NCI-H1694 treated with DMSO at 0.1 percent for 48 hours (cell line): ENCODE measurements around the gene ANGEL1.

Experiments
- DNase-seq: peaks from one replicate; lab custom pipeline; 2025; lab: John Stamatoyannopoulos, UW

The ANGEL1 gene

DNA sequence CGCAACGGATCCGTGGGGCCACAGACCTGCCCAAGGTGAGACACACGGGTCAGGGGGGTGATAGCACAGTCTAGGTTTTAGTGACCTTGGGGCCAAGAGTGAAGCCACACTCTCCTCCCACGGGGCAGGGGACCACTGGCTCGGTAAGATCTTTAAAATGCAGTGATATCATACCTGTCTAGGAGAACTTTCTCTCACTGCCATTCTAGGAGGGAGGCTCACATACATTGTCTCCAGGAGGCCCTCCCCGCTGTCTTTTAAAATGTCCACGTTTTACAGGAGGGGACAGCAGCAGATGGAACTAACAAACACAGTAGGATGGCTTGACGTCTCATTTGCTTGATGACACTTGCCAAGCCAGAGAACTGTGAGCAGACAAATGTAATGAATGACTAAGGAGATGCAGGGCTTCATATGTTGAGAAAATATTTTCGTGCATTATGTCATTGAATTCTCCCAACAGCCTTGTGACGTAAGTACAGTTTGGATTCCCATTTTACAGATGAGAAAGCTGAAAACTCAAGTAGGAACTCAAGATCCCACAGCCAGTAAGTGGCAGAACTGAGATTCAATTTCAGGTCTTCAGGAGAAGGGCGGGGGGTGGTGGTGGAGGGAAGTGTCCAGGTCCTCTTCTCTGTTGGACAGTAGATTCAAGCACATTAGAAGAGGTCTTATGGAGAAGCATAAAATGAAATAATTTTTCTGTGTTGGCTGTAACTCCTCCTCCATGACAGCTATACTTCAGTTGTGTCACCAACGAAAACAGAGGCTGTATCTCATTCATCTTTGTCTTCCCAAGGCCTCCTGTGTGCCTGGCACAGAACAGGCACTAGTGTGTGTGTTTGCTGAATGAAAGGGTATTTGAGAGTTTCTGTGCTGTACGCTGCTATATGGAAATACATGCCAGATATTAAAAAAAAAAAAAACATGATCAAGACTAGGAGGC lies 49.3 kb downstream of the ANGEL1 start:
- peak; percentile 77 for DNase-seq

DNA sequence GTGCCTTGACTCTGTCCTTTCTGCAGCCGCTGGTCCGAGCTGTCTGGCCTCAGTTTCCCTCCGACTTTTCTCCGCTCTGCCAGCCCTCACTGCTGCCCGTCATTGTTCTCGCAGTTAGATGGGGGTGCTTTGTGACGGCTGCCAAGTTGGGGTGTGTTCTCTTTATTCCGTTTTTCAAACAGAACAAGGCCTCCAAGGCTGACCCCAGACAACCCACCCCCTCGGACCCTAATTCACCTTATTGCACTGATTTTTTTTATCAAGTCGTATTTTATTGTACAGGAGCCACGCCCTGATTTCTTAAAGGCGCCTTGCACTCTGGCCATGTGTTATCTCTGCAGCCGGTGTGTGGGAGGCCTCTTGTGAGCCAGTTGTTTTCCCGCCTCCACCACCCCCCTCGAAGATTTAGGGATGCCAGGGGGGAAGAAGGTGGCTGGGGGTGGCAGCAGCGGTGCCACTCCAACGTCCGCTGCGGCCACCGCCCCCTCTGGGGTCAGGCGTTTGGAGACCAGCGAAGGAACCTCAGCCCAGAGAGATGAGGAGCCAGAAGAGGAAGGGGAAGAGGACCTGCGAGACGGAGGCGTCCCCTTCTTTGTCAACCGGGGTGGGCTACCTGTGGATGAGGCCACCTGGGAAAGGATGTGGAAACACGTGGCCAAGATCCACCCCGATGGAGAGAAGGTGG lies 50.1 kb downstream of the ANGEL1 start:
- no peak for DNase-seq

DNA sequence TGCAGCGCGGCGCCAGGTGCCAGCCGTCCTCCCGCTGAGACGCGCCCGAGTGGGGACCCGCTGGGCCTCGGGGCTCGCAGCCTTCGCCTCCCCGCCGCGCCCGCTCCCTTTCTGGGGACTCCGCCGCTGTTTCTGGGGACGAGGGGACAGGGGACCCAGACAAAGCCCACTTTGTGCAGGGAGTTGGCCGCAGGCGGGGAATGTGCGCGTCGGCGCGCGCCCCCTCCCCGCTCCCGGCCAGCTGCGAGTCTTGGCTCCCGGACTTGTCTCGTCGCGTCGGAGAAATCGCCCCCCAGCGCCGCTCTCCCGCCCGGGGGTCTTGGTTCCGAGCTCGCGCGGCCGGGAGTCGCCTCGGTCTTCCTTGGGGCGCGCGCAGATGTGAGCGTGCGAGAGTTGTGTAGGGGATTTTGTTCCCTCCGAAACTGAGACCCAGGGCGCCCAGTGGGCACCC lies 50.7 kb downstream of the ANGEL1 start:
- DNase-seq, result no peak

DNA sequence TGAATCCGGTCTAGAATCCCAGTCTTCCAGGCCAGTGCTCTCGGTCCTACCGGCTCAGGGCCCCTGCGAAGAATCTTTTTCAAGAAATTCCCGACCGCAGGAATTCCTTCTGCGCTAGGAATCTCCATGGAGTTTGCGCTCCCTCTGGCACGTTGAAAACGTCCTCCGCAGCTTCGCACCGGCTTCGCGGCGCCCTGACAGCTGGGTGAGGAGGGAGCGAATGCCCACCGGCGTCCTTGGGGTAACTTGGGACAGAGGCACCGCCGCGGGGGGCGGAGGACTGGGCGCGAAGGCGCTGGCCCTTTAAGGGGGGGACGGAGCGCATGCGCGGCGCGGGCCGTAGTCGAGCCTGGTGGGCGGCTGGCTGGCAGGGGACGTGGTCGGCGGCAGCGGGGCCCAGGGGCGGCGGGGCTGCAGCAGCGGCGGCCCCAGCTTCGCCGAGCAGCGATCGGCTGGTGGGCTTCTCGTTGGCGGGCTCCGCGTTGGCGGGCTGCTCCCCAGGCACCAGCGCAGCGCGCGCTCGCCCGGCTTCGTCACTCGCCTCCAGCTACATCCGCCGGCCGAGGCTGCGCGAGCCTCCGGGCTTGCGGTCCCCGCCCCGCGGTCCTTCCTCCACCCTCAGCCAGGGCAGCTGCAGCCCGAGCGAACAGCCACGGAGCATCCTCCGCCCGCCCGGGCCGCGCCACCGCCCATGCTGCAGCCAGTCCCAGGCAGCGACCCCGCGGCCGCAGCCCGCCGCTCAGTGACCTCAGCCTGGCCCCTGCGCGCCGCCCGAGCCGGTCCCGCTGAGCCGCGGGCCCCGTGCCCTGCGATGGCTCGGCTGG lies 51.3 kb downstream of the ANGEL1 start, which contains the start of gene VASH1:
TSS of gene VASH1 (plus strand) at position 333 of the 824 bp plus-strand sequence. CDS start 1,354 bp downstream, outside the sequence.
- DNase-seq, result peak; percentile 72

DNA sequence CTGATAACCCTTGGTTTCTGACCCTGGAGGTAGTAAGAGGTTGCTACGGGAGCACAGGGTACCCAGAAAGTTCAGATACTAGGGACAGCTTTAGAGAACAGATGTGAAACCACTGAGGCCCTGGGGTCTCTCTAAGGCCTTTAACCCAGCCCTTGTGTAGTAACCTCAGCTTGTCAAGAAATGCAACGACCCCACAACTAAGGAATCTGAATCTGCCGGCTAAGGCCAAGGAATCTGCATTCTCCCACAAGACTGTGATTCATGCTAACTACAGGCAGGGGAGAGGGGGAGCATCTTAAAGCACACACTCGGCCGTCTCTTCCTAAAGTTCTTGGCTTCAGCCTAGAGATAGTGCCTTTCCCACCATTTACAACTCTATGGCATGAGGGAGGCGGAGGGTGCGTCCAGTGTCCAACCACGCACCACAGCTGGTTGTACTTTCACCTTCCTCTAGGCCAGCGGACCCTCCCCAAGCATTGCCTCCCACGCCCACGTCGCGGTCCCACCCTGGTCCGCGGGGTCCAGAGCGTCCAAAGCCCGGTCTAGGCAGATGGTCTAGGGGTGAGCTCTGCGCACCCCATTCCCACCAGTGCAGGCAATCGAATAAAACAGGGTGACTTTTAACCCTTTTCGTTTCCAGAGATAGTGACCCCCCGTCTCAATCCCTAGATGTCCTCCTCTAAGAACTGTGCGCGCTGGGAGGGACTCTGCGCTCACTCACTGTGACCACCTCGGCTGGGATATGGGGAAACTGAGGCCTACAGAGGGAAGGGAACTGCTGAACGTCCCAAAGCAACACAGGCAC lies 52.1 kb downstream of the ANGEL1 start:
- DNase-seq, result no peak

DNA sequence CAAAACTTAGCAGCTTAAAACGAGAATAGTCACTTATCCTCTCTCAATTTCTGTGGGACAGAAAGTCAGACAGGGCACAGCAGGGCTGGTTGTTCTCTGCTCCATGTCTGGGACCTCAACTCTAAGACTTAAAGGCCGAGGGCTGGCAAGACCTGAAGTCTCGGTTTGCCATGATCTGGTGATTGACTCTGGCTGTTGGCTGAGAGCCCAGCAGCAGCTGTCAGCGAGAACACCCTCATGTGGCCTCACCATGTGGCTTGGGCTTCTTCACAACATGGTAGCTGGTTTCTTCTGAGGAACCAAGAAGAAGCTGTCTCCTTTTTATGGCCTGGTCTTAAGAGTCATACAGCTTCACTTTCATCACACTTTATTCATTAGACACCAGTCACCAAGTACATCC lies 53.1 kb downstream of the ANGEL1 start:
- no peak for DNase-seq

DNA sequence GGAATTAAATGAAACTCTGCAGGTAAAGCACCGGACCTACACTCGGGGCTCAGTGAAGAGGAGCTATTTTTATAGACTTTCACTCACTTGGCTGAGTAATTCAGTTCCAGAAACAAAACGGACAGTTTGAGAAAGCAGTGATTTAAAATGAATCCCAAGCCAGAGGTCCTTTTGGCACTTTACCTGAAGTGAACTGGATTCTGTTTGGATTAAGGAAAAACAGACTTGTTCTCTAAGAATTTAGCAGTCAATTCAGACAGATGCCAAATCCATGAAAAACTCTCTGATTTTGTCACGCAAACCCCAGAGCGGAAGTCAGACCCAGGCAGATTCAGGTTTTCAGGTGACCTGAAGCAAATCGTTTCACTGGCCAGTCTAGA lies 56.3 kb downstream of the ANGEL1 start:
- DNase-seq, result no peak

DNA sequence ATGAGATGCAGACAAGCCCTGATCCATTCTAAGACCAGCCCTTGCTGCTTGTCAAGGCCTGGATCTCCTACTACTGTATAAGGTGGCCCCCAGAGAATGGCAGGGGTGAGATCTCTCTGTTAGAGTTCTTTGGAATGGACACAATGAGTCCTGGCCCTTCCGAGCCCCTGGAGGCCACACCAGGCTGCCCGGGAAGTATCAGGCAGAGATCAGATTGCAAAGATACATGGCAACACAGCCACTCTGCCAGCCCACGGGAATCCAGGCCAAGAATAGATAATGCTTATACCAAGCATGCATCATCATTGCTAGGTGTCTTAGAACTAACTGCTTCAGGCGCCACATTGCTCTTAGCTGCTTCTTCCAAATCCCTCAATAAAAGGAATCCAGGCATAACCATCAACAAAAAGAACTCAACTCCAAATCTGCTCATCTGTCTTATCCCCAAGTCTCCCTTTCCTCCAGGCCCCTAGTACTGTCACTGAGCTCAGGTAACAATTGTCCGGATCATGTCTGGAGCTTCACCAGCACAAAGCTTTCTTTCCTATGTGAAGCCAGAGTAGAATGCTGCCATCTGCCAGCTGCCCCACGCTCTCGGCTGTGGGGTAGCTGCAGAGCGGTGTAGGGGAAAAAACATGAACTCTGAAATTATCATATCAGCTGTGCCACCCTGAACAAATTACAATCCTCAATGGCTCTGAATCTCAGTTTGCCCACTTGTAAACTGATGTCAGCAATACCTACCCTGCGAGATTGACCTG lies 56.9 kb downstream of the ANGEL1 start:
- DNase-seq, result peak; percentile 82

DNA sequence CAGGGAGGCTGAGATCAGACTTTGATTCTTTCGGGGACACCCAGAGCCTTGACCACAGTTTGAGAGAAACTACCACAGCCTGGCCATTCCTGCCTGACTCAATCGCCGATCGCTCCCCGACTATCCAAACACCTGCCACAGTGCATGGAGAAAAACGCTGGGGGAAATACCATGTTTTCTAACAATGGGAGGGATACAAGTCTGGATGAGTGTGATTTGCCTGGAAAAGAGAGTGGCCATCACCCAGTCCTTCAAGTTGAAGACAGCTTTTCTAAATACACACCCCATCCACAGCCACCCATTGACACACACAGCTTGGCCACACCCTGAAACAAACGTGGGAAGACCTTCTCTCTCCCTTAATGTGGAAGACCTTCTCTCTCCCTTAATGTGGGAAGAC lies 58.1 kb downstream of the ANGEL1 start:
- no peak for DNase-seq

DNA sequence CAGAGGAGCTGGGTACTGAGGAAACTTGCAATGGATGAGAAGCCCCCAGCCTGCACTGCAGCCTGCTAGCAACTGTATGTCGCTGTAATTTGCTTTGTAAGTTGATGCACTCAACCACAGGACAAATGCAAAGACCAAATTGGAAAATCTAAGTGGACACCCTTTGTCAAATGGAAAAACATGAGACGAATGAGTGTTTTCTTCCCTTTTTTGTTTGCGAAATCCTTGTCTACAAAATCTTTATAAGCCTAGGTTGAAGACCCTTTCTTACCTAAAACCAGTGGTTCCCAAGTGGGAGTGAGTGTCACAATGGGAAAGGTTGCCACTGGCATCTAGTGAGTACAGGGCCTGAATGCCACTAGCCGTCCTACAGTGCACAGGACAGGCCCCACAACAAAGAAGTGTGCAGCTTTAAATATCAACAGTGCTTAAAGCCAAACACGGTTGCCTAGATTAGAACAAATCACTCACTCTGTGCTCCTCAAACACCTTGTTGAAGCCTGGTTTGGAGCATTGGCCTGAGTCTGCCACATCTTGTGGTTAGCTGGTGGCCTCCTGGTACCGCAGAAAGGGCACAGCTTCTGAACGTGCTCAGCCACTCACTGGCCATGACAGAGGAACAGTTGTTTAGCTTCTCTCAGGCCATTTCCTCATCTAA lies 59.0 kb downstream of the ANGEL1 start:
- DNase-seq, result no peak

DNA sequence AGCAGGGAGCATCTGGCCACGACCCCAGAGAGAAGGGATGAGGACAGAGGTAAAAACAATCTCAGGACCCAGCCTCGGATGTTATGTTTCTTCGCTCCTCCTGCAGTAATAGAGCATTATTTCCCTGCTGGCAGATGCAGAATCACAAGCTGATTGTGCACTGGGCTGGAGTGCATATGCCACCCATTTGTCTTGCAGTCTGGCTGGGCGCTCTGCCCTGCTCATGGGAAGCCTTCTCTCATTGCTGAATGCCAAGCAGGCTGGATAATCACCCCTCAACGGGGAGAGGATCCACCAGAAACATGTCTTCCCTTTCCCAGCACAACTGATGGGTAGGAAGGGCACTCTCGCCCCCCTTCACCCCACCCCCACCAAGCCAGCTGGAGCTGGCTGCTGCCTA lies 59.9 kb downstream of the ANGEL1 start:
- DNase-seq, result peak; percentile 99

DNA sequence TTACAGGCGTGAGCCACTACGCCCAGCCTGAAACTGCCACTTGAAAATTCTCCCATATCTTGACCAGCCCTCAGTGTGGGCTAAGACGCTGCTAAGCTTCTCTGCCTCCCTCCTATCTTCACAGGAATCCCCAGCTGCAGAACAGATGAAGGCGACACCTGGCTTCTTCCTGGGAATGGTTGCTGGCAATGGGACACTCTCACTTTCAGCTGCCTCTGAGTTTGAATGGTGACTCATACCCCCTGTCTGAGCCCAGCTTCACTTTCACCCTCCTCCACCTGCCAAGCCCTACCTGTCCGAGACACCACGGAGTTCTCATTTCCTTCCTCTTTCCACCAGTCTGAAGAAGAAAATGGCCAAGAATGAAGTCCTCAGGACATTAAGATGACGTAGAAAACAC lies 69.7 kb downstream of the ANGEL1 start:
- no peak for DNase-seq

DNA sequence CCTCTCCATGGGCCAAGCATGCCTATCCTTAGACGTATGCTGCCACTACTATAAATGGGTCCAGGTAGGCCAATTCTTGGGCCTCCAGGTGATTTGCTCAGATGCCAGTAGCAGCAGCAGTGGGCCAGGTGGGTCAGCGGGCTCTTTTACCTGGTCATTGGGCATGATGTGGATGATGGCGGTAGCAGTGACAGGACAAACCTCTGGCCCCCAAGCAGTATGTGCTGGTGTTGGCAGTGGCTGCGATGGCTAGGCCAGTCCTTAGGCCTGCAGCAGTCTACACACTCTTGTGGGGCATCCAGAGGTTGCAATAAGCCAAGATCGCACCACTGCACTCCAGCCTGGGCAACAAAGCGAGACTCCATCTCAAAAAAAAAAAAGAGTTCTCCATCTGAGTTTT lies 70.5 kb downstream of the ANGEL1 start:
- DNase-seq, result no peak

DNA sequence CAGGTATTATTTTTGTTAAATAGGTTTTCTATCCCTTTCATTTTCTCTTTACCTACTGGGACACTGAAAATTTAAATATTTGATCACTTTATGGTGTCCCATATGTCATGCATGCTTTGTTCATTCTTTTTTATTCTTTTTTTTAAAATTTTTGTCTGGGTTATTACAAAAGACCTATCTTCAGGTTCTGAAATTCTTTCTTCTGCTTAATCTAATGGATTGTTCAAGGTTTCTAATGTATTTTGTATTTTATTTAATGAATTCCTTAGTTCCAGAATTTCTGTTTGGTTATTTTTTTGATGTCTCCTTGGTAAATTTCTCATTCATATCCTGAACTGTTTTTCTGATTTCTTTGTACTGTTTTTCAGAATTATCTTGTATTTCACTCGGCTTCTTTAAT lies 71.6 kb downstream of the ANGEL1 start:
- no peak for DNase-seq
